Measurements from ENCODE around the gene EIF5A.

- TF ChIP-seq POLR2A (IDR thresholded peaks at IDR 0.05; ENCODE audit: low read depth, low read length) (no peak), POLR2AphosphoS5 (IDR thresholded peaks at IDR 0.05; ENCODE audit: low read depth, low read length) (no peak)
Measured at GRCh38 chr17:7296189-7296861, 11.1 kb upstream of the EIF5A start.
